SK-N-SH (cell line): ENCODE measurements around the gene CDC42BPG. TPM values are rescaled to one million over a fixed set of nuclear protein-coding genes. Genes with fewer than 3 reads are reported as not detected.
A peak's percentile ranks its signal among the peaks of the same experiment; 100 is the strongest.

ENCODE experiments used
- CTCF ChIA-PET: fragments of 300-600, 350-600 bp; formaldehyde crosslinking; extraction: SDS; loops from one replicate; lab custom pipeline; 2021; lab: Yijun Ruan, JAX
- POLR2A ChIA-PET: fragments of 350-600 bp; sonication (Branson Sonifier 250); formaldehyde crosslinking; extraction: SDS; loops from one replicate; lab custom pipeline; 2020; ENCODE audit warnings: antibody characterized with exemption, inconsistent platforms; lab: Yijun Ruan, JAX
- DNase-seq: peaks from one replicate; pipeline ENCODE4 v3.0.0; 2012
- H2AFZ ChIP-seq: fragments of 200-600 bp; sonication (generic); 2 replicates; pipeline ENCODE4 v1.8.1; 2016; ENCODE audit warnings: antibody characterized with exemption, mild to moderate bottlenecking, low read depth
- H3F3A ChIP-seq: fragments of 200-600 bp; sonication (generic); replicated peaks from 2 replicates; pipeline ENCODE3; 2016; ENCODE audit warnings: antibody characterized with exemption, mild to moderate bottlenecking; ENCODE audit not compliant: insufficient read depth
- H3K27ac ChIP-seq, 2 experiments: fragments of 200-500 bp in 1 of 2; fragments of 200-600 bp in 1 of 2; sonication (Bioruptor generic) in 1 of 2; sonication (generic), shearing (Covaris generic) in 1 of 2; 2 replicates each; pipeline versions ENCODE4 v1.5.1 to v1.6.1; 2014 to 2016; ENCODE audit warnings: low read depth in 2 of 2, inconsistent platforms in 1 of 2, low read length in 1 of 2, mild to moderate bottlenecking in 1 of 2, mixed read lengths in 1 of 2
- H3K27me3 ChIP-seq: fragments of 200-600 bp; sonication (generic), shearing (Covaris generic); 2 replicates; pipeline ENCODE4 v1.6.1; 2016; ENCODE audit warnings: mixed run types; ENCODE audit not compliant: insufficient read depth
- H3K36me3 ChIP-seq, 2 experiments: fragments of 200-500 bp in 1 of 2; fragments of 200-600 bp in 1 of 2; sonication (Bioruptor generic) in 1 of 2; sonication (generic) in 1 of 2; replicated peaks in 1 of 2; 2 replicates each; pipeline versions ENCODE3 to v1.5.1; 2014 to 2016; ENCODE audit warnings: low read length in 1 of 2, mild to moderate bottlenecking in 1 of 2; ENCODE audit not compliant: insufficient read depth in 2 of 2, control insufficient read depth in 1 of 2
- H3K4me1 ChIP-seq, 2 experiments: fragments of 200-500 bp in 1 of 2; fragments of 200-600 bp in 1 of 2; sonication (Bioruptor generic) in 1 of 2; sonication (generic), shearing (Covaris generic) in 1 of 2; 2 replicates each; pipeline versions ENCODE4 v1.5.1 to v1.6.1; 2014 to 2016; ENCODE audit warnings: low read depth in 1 of 2, low read length in 1 of 2, mixed run types in 1 of 2; ENCODE audit not compliant: insufficient read depth in 2 of 2, control insufficient read depth in 1 of 2
- H3K4me2 ChIP-seq: fragments of 200-600 bp; sonication (generic), shearing (Covaris generic); 2 replicates; pipeline ENCODE4 v1.6.1; 2017; ENCODE audit warnings: mixed run types
- H3K4me3 ChIP-seq, 2 experiments: fragments of 200-500 bp in 1 of 2; fragments of 200-600 bp in 1 of 2; sonication (Bioruptor generic) in 1 of 2; sonication (generic), shearing (Covaris generic) in 1 of 2; 2 replicates each; pipeline versions ENCODE4 v1.5.1 to v1.8.1; 2014 to 2016; ENCODE audit warnings: low read depth in 2 of 2, inconsistent platforms in 1 of 2, low read length in 1 of 2, mild to moderate bottlenecking in 1 of 2, mixed read lengths in 1 of 2, moderate library complexity in 1 of 2
- H3K79me2 ChIP-seq: fragments of 200-600 bp; sonication (generic); 2 replicates; pipeline ENCODE4 v1.8.1; 2017; ENCODE audit warnings: mild to moderate bottlenecking; ENCODE audit not compliant: insufficient read depth
- H3K9ac ChIP-seq: fragments of 200-600 bp; sonication (generic); 2 replicates; pipeline ENCODE4 v1.6.1; 2017; ENCODE audit warnings: mixed run types
- H3K9me2 ChIP-seq: fragments of 200-600 bp; sonication (generic); 2 replicates; pipeline ENCODE4 v1.6.1; 2017; ENCODE audit warnings: mixed run types
- H3K9me3 ChIP-seq: fragments of 200-600 bp; sonication (generic); 2 replicates; pipeline ENCODE4 v1.6.1; 2017; ENCODE audit warnings: mixed run types, mild to moderate bottlenecking, moderate library complexity
- H4K20me1 ChIP-seq: fragments of 200-600 bp; sonication (generic); 2 replicates; pipeline ENCODE4 v1.6.1; 2017; ENCODE audit warnings: mild to moderate bottlenecking, mixed run types; ENCODE audit not compliant: insufficient read depth
- CHD2 ChIP-seq: fragments of 150-350 bp; IDR thresholded peaks from 2 replicates; pipeline ENCODE4 v1.6.1; 2018; ENCODE audit warnings: low read length; ENCODE audit not compliant: partially characterized antibody
- FOXJ3 ChIP-seq: sonication (generic); formaldehyde crosslinking; IDR thresholded peaks from 2 replicates; pipeline ENCODE4 v1.5.1; 2020; ENCODE audit warnings: mild to moderate bottlenecking, missing genetic modification reagents
- GABPA ChIP-seq: IDR thresholded peaks from 2 replicates; pipeline ENCODE4 v1.4.0; 2012; ENCODE audit warnings: low read depth, mild to moderate bottlenecking
- GATA2 ChIP-seq: sonication (generic); formaldehyde crosslinking; IDR thresholded peaks from 2 replicates; pipeline ENCODE4 v1.5.0; 2020; ENCODE audit warnings: mild to moderate bottlenecking, missing genetic modification reagents
- NFIC ChIP-seq: IDR thresholded peaks from 2 replicates; pipeline ENCODE4 v1.4.0; 2012; ENCODE audit warnings: borderline replicate concordance
- NRF1 ChIP-seq: IDR thresholded peaks from 2 replicates; pipeline ENCODE4 v1.6.1; 2012; ENCODE audit warnings: low read depth, mild to moderate bottlenecking, low read length
- RFX5 ChIP-seq: IDR thresholded peaks from 2 replicates; pipeline ENCODE4 v1.6.1; 2012; ENCODE audit warnings: mild to moderate bottlenecking, improper control_type of control experiment, low read length
- SIN3A ChIP-seq: IDR thresholded peaks from 2 replicates; pipeline ENCODE4 v1.6.1; 2012; ENCODE audit warnings: low read depth, mild to moderate bottlenecking, low read length, moderate library complexity, borderline replicate concordance
- TEAD4 ChIP-seq: IDR thresholded peaks from 2 replicates; pipeline ENCODE4 v1.4.0; 2012; ENCODE audit warnings: mild to moderate bottlenecking, borderline replicate concordance; ENCODE audit not compliant: insufficient read depth
- YY1 ChIP-seq: IDR thresholded peaks from 2 replicates; pipeline ENCODE4 v1.4.0; 2012; ENCODE audit warnings: low read depth, mild to moderate bottlenecking
- WGBS: methylation state at CpG from one replicate; pipeline ENCODE4 v1.1.6; 2017; ENCODE audit warnings: low lambda C conversion rate; 5-methylcytosine and 5-hydroxymethylcytosine counted together
- polyA plus RNA-seq, 3 experiments: library from polyadenylated mRNA; depleted of rRNA; stranded (reverse); fragments of >200 nt; gene quantifications; 2 replicates each; pipeline ENCODE4 v1.2.3, GENCODE V29; 2012
- TF ChIP-seq, protein P1 (sequence below): IDR thresholded peaks from 2 replicates; pipeline ENCODE4 v1.6.1; 2012; ENCODE audit warnings: mild to moderate bottlenecking, low read depth, low read length, moderate library complexity
- TF ChIP-seq, protein P2 (sequence below): IDR thresholded peaks from 2 replicates; pipeline ENCODE4 v1.4.0; 2012; ENCODE audit warnings: low read depth, borderline replicate concordance
- TF ChIP-seq, protein P3 (sequence below): IDR thresholded peaks from 2 replicates; pipeline ENCODE4; 2012
- TF ChIP-seq, protein P4 (sequence below): fragments of 200-600 bp; sonication (generic); IDR thresholded peaks from 2 replicates; pipeline ENCODE4 v1.6.1; 2017; ENCODE audit warnings: antibody characterized with exemption, mild to moderate bottlenecking, moderate library complexity
- TF ChIP-seq, protein P5 (sequence below): IDR thresholded peaks from 2 replicates; pipeline ENCODE4 v1.4.0; 2012; ENCODE audit warnings: low read depth
- TF ChIP-seq, protein P6 (sequence below): fragments of 150-350 bp; IDR thresholded peaks from 2 replicates; pipeline ENCODE4 v1.6.1; 2016; ENCODE audit warnings: mild to moderate bottlenecking, low read depth, low read length

The CDC42BPG gene
- polyA plus RNA-seq, 1 of the 3 experiments (the other 2 are of a cell fraction) = 0.33 TPM

DNA sequence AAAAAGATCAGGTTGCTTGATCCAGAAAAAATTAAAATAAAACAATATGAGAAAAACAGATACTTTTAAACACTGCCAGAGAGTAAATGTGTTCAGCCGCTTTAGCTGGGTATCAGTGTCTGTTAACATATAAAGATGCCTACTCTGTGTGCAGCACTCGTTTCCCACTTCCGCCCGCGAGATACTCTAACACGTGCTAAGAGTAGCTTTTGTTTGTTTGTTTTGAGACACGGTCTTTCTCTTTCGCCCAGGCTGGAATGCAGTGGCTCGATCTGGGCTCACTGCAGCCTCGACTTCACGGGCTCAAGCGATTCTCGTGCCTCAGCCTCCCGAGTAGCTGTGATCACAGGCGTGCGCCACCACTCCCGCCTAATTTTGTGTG lies 33.6 kb downstream of the CDC42BPG start:
- Histone ChIP-seq H3K9me3 (no peaks in the 10 kb centered on the region), H3K4me3 (peak overlapping the region; percentile 68 to 96), H3K36me3 (peaks cover 0 to 20% of the 10 kb centered on the region in 2 experiments), H3K79me2 (peaks cover 11% of the 10 kb centered on the region), H3F3A (peaks cover 4% of the 10 kb centered on the region), H3K27ac (peak overlapping the region in 1 of 2 experiments; percentile 37; a peak in 1 of 4 replicates), H2AFZ (peak overlapping the region; percentile 93; the same call in 1 of the 2 replicates), H3K27me3 (no peaks in the 10 kb centered on the region), H3K9ac (no peak overlapping the region), H3K9me2 (no peaks in the 10 kb centered on the region), H4K20me1 (no peaks in the 10 kb centered on the region), H3K4me1 (peaks cover 8% of the 10 kb centered on the region in 2 experiments; a peak in 2 of 4 replicates), H3K4me2 (peak overlapping the region; percentile 99)
- DNase-seq = no peak
- 64% methylated on average over 17 of the region's 17 CpGs for WGBS
- ChIA-PET POLR2A (interaction anchor here (1.0 to 1.7 kb wide), 4 partner anchors 11 to 67 kb away, joined by 3 to 6 read pairs (median 4); partner anchors contain the start of gene EHD1), CTCF (interaction anchor here (0.9 to 1.6 kb wide), 6 partner anchors 24 to 122 kb away, joined by 3 to 6 read pairs (median 4); partner anchors contain the start of gene CDC42BPG)
- TF ChIP-seq, protein P1, sequence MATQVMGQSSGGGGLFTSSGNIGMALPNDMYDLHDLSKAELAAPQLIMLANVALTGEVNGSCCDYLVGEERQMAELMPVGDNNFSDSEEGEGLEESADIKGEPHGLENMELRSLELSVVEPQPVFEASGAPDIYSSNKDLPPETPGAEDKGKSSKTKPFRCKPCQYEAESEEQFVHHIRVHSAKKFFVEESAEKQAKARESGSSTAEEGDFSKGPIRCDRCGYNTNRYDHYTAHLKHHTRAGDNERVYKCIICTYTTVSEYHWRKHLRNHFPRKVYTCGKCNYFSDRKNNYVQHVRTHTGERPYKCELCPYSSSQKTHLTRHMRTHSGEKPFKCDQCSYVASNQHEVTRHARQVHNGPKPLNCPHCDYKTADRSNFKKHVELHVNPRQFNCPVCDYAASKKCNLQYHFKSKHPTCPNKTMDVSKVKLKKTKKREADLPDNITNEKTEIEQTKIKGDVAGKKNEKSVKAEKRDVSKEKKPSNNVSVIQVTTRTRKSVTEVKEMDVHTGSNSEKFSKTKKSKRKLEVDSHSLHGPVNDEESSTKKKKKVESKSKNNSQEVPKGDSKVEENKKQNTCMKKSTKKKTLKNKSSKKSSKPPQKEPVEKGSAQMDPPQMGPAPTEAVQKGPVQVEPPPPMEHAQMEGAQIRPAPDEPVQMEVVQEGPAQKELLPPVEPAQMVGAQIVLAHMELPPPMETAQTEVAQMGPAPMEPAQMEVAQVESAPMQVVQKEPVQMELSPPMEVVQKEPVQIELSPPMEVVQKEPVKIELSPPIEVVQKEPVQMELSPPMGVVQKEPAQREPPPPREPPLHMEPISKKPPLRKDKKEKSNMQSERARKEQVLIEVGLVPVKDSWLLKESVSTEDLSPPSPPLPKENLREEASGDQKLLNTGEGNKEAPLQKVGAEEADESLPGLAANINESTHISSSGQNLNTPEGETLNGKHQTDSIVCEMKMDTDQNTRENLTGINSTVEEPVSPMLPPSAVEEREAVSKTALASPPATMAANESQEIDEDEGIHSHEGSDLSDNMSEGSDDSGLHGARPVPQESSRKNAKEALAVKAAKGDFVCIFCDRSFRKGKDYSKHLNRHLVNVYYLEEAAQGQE = no peak
- no peak for TF ChIP-seq TEAD4
- TF ChIP-seq RFX5 = no peak
- TF ChIP-seq, protein P2, sequence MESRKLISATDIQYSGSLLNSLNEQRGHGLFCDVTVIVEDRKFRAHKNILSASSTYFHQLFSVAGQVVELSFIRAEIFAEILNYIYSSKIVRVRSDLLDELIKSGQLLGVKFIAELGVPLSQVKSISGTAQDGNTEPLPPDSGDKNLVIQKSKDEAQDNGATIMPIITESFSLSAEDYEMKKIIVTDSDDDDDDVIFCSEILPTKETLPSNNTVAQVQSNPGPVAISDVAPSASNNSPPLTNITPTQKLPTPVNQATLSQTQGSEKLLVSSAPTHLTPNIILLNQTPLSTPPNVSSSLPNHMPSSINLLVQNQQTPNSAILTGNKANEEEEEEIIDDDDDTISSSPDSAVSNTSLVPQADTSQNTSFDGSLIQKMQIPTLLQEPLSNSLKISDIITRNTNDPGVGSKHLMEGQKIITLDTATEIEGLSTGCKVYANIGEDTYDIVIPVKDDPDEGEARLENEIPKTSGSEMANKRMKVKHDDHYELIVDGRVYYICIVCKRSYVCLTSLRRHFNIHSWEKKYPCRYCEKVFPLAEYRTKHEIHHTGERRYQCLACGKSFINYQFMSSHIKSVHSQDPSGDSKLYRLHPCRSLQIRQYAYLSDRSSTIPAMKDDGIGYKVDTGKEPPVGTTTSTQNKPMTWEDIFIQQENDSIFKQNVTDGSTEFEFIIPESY = no peak
- TF ChIP-seq, protein P3, sequence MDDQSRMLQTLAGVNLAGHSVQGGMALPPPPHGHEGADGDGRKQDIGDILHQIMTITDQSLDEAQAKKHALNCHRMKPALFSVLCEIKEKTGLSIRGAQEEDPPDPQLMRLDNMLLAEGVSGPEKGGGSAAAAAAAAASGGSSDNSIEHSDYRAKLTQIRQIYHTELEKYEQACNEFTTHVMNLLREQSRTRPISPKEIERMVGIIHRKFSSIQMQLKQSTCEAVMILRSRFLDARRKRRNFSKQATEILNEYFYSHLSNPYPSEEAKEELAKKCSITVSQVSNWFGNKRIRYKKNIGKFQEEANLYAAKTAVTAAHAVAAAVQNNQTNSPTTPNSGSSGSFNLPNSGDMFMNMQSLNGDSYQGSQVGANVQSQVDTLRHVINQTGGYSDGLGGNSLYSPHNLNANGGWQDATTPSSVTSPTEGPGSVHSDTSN = no peak
- no peak for TF ChIP-seq SIN3A
- TF ChIP-seq GABPA = no peak
- TF ChIP-seq, protein P4, sequence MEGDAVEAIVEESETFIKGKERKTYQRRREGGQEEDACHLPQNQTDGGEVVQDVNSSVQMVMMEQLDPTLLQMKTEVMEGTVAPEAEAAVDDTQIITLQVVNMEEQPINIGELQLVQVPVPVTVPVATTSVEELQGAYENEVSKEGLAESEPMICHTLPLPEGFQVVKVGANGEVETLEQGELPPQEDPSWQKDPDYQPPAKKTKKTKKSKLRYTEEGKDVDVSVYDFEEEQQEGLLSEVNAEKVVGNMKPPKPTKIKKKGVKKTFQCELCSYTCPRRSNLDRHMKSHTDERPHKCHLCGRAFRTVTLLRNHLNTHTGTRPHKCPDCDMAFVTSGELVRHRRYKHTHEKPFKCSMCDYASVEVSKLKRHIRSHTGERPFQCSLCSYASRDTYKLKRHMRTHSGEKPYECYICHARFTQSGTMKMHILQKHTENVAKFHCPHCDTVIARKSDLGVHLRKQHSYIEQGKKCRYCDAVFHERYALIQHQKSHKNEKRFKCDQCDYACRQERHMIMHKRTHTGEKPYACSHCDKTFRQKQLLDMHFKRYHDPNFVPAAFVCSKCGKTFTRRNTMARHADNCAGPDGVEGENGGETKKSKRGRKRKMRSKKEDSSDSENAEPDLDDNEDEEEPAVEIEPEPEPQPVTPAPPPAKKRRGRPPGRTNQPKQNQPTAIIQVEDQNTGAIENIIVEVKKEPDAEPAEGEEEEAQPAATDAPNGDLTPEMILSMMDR = no peak
- TF ChIP-seq, protein P5, sequence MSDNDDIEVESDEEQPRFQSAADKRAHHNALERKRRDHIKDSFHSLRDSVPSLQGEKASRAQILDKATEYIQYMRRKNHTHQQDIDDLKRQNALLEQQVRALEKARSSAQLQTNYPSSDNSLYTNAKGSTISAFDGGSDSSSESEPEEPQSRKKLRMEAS = no peak
- no peak for TF ChIP-seq FOXJ3 (CRISPR knock-in tag)
- TF ChIP-seq GATA2 (CRISPR knock-in tag) = no peak
- no peak for TF ChIP-seq CHD2
- no peak for TF ChIP-seq NRF1
- TF ChIP-seq YY1 = no peak
- TF ChIP-seq NFIC = no peak
- TF ChIP-seq, protein P6, sequence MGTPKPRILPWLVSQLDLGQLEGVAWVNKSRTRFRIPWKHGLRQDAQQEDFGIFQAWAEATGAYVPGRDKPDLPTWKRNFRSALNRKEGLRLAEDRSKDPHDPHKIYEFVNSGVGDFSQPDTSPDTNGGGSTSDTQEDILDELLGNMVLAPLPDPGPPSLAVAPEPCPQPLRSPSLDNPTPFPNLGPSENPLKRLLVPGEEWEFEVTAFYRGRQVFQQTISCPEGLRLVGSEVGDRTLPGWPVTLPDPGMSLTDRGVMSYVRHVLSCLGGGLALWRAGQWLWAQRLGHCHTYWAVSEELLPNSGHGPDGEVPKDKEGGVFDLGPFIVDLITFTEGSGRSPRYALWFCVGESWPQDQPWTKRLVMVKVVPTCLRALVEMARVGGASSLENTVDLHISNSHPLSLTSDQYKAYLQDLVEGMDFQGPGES = no peak
